Measurements from ENCODE around the gene TMEM50B.
"Not testable (repeated sequence)": the region's sequence is repeated elsewhere in the genome, so short reads cannot be mapped to it uniquely, and the experiment has no call there.

TMEM50B gene

DNA sequence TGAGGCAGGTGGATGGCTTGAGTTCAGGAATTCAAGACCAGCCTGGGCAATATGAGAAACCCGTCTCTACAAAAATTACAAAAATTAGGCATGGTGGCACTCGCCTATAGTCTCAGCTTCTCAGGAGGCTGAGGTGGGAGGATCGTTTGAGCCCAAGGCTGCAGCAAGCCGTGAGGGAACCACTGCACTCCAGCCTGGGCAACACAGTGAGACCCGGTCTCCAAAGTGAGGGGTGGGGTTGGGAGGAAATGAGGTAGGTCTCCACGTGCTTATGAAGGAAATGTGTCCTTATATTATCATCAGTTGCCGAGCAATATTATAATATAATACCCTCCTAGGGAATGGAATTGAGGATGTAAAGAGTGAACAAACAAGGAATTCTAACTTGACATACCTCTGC lies 2.7 kb downstream of the TMEM50B start:
- no peak for DNase-seq

DNA sequence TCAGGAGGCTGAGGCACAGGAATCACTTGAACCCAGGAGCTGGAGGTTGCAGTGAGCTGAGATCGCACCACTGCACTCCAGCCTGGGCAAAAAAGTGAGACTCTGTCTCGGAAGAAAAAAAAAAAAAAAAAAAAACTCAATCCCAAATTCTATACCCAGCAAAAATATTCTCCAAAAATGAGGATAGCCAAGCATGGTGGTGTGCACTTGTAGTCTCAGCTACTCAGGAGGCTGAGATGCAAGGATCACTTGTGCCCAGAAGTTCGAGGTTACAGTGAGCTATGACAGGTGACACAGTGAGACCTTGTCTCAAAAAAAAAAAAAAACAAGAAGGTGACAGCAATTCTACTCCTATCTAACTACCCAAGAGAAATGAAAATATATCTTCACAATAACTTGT lies 6.4 kb downstream of the TMEM50B start:
- no peak for DNase-seq

DNA sequence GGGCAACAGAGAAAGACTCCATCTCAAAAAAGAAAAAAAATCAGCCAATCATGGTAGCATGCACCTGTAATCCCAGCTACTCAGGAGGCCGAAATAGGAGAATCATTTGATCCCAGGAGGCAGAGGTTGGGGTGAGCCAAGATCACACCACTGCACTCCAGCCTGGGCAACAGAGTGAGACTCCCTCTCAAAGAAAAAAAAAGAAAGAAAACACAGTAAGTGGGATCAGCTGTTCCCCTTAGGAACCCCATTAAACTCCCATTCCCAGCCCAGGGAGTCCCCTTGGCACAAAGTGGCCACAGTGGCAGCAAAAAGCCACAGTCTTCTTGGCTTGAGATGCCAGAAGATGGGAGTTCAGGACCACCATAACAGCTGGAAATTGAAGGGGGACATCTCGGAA lies 9.1 kb downstream of the TMEM50B start:
- DNase-seq, result no peak

DNA sequence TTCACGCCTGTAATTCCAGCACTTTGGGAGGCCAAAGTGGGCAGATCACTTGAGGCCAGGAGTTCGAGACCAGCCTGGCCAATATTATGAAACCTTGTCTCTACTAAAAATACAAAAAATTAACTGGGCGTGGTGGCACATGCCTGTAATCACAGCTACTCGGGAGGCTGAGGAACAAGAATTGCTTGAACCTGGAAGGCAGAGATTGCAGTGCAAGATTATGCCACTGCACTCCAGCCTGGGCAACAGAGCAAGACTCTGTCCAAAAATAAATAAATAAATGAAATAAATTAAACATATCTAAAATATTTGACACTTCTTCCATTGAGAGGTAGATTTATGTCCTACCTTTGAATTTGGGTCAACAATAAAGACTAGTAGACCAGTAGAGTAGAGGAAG lies 10.6 kb downstream of the TMEM50B start:
- DNase-seq, result not testable (repeated sequence)

DNA sequence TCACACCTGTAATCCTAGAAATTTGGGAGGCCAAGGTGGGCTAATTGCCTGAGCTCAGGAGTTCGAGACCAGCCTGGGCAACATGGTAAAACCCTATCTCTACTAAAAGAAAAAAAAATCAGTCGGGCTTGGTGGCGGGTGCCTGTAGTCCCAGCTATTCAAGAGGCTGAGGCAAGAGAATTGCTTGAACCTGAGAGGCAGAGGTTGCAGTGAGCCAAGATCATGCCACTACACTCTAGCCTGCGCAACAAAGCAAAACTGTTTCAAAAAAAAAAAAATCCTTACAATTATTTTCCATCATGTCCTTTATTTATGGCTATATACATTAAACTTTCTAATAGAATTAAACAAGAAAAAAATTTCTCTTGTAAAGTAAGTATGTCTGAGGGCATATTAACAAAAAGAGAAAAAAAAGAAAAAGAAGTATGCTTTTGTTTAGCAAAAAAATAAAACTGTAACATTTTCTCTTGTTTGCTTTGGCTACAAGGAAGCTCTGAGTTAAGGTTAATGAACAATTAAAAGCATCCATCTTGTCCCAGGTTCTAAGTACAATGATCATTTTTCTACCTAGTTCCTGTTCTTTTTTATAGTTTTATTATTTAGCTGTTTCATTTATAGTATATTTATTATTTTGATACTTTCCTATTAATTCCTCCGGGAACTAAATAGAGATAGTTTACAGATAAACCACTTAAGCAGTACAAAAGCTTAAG lies 18.1 kb downstream of the TMEM50B start:
- no peak for DNase-seq

DNA sequence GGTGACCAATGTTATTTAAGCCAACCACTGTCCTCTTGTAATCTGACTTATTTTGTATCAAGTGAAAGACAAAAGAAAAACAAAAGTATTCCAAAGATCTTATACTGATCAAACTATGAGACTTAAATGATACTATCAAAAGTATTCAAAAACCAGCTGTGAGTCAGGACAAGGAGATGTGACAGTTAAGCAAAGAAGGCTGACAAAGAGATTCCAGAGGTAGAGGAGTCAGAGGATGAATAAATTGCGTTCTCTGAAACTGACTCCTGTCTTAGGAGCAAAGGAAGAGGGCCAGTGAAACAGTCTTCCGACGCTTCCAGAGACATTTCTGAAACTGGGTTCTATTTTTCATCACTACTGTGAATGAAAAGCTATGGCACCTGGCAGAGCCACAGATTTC lies 20.9 kb downstream of the TMEM50B start:
- no peak for DNase-seq

DNA sequence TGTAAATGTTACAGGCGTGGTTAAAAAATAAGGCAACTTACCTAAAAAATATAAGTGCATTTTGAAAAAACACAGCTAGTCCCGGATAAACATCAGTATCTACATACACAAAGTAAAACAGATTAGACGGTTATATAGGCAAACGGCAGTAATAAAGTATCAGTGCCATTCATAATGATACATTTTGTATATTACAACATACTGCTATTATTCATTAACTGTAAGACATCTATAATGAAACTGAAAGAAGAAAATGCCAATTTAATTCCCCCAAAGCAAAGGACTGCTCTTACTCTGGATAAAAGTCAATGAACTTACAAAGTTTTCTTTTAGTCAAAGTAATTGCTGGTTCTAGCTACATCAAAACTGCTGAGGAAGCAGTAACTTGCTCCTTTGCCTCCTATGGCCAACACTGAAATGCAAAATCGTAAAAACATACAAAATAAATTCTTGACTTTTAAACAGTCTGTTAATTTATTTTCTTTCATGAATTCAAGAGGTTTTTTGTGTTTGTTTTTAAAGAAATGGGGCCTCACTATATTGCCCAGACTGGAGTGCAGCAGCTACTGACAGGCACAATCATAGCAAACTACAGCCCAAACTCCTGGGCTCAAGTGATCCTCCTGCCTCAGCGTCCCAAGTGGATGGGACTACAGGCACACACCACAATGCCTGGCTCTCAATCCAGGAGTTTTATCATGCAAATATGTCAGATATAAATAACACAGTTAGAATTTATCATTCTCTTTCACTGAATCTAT lies 23.9 kb downstream of the TMEM50B start:
- DNase-seq, result no peak

DNA sequence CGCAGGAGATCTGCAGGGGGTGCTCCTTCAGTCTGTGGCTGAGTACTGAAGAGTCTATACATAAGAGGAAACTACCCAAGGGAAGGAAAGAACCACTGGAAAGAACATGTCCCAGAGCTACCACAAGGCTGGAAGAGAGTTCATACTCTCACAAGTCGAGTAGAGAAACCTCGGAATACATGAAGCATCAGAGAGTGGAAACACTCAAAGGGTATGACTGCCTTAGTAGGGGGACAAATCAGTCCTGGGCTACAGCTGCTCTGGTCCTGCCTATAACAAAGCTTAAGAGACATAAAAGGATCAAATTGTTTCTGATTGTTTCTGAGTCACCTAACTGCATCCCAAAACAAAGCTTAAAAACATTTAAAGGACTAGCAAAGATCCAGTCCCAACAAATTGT lies 27.4 kb downstream of the TMEM50B start:
- DNase-seq, result no peak

DNA sequence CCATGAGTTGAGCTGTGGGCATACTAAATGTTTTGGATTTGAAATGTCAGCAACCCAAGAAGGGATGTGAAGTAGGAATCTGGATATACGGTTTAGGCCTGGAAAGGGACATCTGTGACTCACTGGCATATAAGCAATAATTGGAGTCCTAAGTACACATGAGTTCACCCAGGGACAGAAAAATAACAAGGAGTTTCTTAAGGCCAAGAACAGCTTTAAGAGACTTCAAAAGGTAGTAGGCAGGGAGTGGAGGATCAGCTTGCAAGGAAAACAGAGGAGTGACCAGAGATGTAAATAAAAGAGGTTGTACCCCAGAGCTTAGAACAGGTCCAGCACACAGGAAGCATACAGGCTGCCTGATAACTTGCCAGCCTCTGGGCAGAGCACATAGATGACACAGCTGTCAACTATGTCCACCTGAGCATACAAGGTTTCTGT lies 28.1 kb downstream of the TMEM50B start:
- DNase-seq, result no peak

DNA sequence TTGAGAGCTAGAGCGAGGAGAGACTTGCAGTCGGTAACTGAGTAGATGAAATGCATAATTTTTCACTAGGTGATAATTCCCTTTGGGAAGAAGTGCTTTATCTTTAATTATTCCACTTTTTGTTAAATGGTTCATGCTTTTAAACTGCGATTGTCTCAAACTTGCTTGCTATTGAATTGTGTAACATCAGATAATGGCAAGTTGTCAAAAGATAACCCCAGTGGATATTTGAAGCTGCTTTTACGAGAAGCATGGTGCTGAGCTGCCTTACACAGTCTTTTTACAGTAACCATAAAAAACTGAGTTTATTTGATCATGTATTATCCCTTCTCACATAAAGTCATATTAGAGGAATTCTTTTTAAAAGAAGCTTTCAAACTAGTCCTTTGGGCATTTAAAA lies 30.2 kb downstream of the TMEM50B start:
- DNase-seq, result no peak

DNA sequence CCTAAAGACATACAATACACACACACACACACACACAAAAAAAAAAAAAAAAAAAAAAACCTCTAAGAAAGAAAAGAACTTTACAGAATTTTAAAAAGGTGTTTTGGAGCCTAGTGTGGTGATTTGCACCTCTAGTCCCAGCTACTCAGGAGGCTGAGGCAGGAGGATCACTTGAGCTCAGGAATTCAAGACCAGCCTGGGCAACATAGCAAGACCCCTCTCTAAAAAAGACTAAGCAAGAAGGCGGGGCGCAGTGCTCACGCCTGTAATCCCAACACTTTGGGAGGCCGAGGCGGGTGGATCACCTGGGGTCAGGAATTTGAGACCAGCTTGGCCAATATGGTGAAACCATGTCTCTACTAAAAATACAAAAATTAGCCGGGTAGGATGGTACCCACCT lies 33.2 kb downstream of the TMEM50B start:
- not testable (repeated sequence) for DNase-seq

DNA sequence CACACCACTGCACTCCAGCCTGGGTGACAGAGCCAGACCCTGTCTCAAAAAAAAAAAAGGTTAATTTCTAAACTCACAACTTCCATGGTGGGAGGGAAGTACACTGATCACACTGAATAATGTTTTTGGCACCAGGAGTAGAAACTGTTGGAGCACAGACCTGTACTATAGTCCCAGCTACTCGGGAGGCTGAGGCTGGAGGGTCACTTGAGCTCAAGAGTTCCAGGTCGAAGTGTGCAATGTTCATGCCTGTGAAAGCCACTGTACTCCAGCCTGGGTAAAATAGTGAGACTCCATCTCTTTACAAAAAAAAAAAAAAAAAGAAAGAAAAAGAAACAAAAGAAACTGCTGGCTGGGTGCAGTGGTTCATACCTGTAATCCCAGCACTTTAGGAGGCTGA lies 35.3 kb downstream of the TMEM50B start:
- DNase-seq, result no peak

DNA sequence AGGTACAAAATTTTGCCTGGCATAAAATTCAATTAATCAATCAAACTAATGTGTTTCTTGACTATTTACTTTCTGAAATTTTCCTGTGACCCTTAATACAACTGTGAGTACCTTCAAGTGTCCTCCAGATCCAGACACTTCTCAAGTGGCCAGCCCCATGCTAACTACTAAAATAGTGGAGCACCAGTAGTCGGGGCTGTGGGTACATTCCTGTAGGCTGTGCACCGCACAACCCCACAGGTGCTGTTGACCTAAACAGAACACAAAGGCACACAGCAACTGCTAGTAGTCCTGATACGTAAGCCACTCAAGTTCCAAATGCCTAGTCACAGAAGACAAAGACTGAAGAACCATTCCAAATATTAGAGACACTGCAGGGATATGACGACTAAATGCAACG lies 36.6 kb downstream of the TMEM50B start:
- DNase-seq, result no peak

DNA sequence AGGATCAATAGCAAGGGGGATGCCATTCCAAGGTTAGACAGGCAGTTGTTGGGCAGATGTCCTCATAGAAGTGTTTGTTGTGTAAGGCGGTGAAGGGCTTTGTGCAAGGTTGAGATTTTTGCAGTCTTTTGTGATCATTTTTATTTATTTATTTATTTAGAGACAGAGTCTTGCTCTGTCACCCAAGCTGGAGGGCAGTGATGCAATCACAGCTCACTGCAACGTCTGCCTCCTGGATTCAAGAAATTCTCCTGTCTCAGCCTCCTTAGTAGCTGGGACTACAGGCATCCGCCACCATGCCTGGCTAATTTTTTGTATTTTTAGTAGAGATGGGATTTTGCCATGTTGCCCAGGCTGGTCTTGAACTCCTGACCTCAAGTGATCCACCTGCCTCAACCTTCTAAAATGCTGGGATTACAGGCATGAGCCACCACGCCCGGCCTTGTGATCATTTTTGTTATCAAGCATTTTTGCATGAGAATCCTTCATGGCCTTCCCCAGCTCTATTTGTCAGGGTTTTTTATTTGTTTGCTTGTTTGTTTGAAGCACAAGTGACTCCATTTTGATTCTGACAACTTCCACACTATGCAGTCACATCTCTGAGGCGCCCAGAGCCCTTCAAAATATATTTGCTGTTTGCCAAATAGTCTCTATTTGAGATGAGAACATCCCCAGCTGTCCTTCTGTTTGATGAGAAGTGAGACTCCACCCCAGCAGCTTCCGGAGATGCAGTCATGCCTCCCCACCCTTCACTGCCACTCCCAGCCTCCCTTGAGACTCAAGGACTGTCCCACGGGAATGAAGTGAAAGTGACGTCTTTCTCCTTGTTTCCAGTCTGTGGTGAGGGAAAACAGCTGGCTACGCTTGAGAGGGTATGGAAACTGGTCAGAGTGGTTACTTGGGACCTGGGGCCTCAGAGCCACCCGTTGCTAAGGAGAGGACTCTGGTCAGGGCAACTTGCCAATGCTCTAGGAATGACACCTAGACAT lies 38.0 kb downstream of the TMEM50B start:
- no peak for DNase-seq

DNA sequence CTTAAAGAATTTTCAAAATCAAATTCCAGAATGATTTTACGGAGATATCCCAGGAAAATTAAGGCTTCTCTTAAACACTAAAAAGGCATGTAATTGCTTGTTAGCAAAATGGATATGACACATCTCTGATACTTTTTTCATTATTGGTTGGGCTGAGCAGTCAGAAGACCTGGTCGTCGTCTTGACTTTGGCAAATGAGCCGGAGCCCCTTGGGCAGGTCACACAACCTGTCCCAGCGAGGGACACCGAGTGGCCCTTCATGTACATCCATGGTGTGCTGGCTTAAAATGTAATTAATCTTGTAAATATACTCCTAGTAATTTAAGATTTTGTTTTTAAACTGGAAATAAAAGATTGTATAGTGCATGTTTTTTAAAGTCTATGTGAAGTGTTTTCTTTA lies 42.6 kb downstream of the TMEM50B start:
- DNase-seq, result no peak

DNA sequence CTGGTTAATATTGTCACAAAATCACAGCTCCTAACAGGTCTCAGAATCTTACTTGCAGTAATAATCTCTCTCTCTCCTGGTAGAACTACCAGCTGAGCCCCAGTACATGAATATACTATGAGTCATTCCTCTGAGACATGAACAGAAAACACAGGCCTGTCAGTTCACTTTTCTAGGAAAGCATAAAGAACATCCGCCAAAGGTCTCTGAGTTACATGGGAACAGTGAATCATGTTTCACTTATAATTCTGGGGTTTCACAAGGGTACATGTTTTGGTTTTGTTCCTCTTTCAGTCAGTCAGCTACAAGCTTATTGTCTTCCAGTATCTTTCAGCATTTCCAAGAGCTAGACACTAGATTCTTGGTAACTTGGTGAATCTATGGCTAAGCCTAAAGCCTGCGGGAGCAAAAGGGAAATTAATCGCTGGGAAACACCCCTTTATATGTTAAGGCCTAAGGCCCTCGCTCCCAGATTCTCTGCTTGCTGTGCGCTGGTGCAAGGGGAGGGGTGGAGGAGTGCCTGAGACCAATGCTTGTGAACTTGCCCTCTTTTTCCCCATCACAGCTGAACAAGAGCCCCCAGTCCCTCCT lies 44.9 kb downstream of the TMEM50B start:
- no peak for DNase-seq

DNA sequence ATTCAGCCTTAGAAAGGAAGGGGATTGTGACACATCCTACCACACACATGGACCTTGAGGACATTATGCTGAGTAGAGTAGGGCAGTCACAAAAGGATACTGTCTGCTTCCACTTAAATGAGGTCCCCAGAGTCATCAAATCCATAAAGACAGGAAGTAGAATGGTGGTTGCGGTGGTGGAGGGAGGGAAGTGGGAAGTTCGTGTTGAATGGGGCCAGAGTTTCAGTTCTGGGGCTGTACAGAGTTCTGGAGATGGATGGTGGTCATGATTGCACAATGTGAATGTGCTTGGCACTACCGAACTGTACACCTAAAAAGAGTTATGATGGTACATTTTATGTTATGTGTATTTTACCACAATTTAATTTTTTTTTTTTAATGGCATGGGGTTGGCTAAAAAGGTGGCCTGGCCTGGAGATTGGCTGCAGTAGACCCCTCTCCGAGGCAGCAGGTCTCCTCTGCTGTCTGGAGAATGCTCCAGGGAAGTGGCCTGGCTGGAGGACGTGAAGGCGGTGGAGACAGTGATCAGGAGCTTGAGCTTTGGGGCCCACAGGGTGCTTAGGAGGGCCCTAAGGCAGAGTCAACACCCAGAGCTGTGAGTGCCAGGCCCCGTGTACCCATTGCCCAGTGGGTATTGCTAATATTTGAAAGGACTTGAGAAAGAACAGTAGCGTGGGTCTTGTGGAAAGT lies 46.2 kb downstream of the TMEM50B start:
- no peak for DNase-seq

DNA sequence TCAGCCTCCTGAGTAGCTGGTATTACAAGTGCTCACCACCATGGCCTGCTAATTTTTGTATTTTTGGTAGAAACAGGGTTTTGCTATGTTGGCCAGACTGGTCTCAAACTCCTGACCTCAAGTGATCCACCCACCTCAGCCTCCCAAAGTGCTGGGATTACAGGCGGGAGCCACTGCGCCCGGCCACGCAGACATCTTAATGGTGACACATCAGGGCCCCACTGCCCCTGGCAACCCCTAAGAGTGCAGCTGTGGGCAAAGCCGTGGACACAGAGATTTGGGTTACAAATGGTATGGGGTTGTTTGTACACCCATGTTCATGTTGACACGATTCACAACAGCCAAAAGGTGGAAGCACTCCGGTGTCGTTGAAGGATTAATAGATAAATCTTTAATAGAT lies 46.8 kb downstream of the TMEM50B start:
- no peak for DNase-seq

DNA sequence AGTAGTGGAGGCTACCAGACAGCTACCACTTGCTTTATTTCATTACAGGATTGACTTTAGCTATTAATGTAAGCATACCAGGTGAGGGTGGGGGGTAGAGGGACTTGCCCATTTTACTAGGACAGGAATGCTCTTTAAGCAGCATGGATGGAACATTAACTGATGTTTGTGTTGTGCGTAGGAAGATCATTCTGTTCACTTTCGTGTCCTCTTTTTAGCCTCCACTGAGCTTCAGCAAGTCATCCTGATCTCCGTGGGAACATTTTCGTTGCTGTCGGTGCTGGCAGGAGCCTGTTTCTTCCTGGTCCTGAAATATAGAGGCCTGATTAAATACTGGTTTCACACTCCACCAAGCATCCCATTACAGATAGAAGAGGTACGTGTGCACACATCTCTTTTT lies 47.3 kb downstream of the TMEM50B start:
- no peak for DNase-seq

DNA sequence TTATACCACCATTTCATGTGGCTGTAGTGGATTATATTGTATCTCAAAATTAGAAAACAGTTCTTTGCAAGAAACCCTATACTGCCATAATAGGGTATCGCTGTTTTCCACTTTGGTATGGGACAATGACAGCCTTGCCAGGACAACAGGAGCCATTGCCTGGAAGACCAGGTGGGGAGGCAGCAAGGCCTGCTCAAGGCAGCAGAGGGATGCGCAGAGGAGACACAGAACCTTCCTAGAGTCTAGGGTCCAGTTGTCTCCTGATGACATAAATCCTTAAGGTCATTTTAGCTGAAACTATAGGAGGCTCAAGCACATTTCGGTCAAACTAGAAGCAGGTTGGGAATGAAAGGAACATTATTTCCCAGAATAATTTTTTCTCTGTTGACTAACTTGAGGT lies 48.9 kb downstream of the TMEM50B start:
- no peak for DNase-seq

DNA sequence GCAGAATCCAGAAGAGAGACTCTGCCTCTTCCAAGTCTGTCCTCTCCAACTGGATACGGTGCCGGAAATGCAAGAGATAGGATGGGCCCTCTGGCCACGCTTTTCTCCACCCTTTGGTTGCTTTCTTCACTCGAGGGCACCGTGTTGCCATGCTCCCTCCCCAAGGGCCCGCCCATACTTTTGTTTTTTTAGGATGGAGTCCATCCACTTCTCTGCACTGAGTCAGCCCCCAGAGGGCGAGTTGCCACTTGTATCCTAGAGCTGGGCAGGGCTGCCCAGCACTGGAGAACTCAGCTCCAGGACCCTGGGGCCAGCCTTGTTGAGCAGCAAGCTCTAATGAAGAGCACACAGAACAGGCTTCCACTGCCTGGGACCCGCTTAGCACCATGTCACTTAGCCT lies 51.1 kb downstream of the TMEM50B start:
- no peak for DNase-seq

DNA sequence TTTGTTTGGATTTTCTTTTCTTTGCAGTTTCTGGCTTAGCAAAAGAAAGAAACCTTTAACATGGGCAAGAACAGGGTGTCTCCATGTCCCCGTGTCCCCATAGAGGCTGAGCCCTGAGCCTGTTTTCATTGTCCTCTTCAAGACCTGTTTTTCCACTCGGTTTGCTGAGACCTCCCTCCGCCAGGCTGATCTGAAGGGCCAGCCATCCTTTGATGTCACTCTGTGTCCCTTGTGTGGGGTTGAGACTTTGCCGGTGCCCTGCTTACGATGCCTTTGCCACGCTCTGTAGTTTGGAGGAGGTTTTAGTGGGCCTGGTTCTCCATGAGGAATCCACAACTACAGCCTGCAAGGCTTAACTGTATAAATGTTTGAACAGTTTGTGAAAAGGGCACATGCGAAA lies 52.7 kb downstream of the TMEM50B start:
- no peak for DNase-seq

Measured in NCI-H1930 (cell line).